ENCODE measurements around the gene SDHAF4. TPM values are rescaled to one million over a fixed set of nuclear protein-coding genes. Genes with fewer than 3 reads are reported as not detected.

SDHAF4 gene
- total and polyA plus RNA-seq, 5 donors from 2014 or later, result 7.0 to 8.1 (median 7.3) TPM

DNA sequence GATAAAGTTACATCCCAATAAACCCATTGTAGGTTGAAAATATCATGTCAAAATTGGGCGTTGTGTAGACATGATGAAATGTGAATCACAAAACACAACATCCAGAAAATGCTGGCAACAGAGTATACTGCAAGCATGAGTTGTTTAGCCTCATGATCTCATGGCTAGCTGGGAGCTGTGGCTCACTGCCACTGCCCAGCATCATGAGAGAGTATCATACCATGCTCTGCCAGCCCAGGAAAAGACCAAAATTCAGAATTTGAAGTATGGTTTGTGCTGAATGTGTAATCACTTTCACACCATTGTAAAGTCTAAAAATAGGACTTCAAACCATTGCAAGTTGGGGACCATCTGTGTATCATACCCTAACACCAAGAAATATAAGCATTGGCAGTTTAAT is 55.7 kb downstream of the SDHAF4 start:
- H3K27ac Mint-ChIP-seq, result no peak overlapping the region

DNA sequence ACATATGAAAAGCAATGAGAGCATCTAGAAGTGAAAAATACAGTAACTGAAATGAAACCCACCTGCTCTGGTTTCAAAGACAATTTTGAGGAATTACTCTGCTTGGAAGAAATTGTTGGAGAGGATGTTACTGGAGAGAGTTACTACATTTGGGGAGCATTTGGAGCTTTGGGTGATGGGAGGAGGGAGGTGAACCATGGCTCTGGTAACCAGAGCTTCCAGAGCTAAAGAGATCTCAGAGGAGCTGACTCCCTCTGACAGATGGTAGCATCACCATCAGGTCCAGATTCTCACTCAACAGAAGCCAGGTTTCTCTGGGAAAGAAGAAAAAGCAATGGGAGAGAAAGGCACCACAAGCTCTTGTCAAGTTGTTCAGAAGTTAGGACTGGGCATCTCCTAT is 58.7 kb downstream of the SDHAF4 start:
- no peak for ATAC-seq (ENCODE audit: low read depth in 2 of 2)
- Histone ChIP-seq H3K36me3 (ENCODE audit: control insufficient read depth, insufficient read depth, low read length) (no peaks in the 10 kb centered on the region), H3K4me1 (ENCODE audit: control insufficient read depth, insufficient read depth, low read length, poor library complexity, severe bottlenecking) (no peaks in the 10 kb centered on the region), H3K27me3 (ENCODE audit: control insufficient read depth, insufficient read depth, low read length) (no peaks in the 10 kb centered on the region), H3K4me3 (ENCODE audit: low read depth, low read length) (no peak overlapping the region), H3K27ac (ENCODE audit: insufficient read depth, low read length, poor library complexity, severe bottlenecking) (no peak overlapping the region), H3K9me3 (ENCODE audit: control insufficient read depth in 2 of 2, low read length in 2 of 2) (no peaks in the 10 kb centered on the region)
- Mint-ChIP-seq H3K27ac (no peak overlapping the region), H3K4me1 (no peaks in the 10 kb centered on the region), H3K4me3 (no peak overlapping the region), H3K36me3 (no peaks in the 10 kb centered on the region), H3K27me3 (no peaks in the 10 kb centered on the region), H3K9me3 (no peaks in the 10 kb centered on the region)
- DNase-seq, result no peak

More for the DNA sequence above, 55.7 kb downstream of the SDHAF4 start:
- Histone ChIP-seq H3K4me3 (ENCODE audit: low read depth, low read length) (no peak overlapping the region), H3K36me3 (ENCODE audit: control insufficient read depth, insufficient read depth, low read length) (no peaks in the 10 kb centered on the region), H3K27ac (ENCODE audit: insufficient read depth, low read length, poor library complexity, severe bottlenecking) (no peak overlapping the region), H3K9me3 (ENCODE audit: control insufficient read depth in 2 of 2, low read length in 2 of 2) (no peaks in the 10 kb centered on the region), H3K27me3 (ENCODE audit: control insufficient read depth, insufficient read depth, low read length) (no peaks in the 10 kb centered on the region), H3K4me1 (ENCODE audit: control insufficient read depth, insufficient read depth, low read length, poor library complexity, severe bottlenecking) (no peaks in the 10 kb centered on the region)
- Mint-ChIP-seq H3K9me3 (peaks cover 0 to 2% (median 0%) of the 10 kb centered on the region in 7 donors), H3K27me3 (no peaks in the 10 kb centered on the region), H3K4me1 (no peaks in the 10 kb centered on the region), H3K36me3 (no peaks in the 10 kb centered on the region), H3K4me3 (no peak overlapping the region)
- no peak for DNase-seq
- ATAC-seq (ENCODE audit: low read depth in 2 of 2), result no peak

DNA sequence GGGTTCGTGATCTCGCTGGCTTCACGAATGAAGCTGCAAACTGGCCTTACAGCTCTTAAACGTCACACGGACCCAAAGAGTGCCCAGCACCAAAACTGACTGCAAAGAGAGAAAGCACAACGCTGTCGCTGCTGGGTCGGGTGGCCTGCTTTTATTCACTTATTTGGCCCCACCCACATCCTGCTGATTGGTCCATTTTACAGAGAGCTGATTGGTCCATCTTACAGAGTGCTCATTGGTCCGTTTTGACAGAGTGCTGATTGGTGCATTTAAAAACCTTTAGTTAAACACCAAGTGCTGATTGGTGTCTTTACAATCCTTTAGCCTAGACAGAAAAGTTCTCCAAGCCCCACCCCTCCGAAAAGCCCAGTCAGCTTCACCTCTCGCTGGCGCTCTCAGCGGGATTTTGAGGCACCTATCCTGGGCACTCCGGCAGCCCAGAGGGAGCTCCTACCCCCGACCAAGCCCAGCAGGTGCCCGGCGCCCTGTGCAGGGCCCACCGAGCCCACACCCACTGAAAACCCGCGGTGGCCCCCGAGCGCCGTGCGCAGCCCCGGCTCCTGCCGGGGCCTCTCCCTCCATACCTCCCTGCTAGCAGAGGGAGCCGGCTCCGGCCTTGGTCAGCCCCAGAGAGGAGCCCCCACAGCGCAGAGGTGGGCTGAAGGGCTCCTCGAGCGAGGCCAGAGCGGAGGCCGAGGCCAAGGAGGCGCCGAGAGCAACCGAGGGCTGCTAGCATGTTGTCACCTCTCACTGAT is 60.9 kb downstream of the SDHAF4 start:
- Mint-ChIP-seq H3K27ac (no peak overlapping the region), H3K4me1 (no peaks in the 10 kb centered on the region), H3K27me3 (no peaks in the 10 kb centered on the region), H3K36me3 (no peaks in the 10 kb centered on the region), H3K4me3 (no peak overlapping the region), H3K9me3 (peaks cover 0 to 2% (median 0%) of the 10 kb centered on the region in 7 donors)
- H3K4me1 ChIP-seq (ENCODE audit: control insufficient read depth, insufficient read depth, low read length, poor library complexity, severe bottlenecking), result no peaks in the 10 kb centered on the region
- H3K9me3 ChIP-seq (ENCODE audit: control insufficient read depth in 2 of 2, low read length in 2 of 2), result no peaks in the 10 kb centered on the region
- no peaks in the 10 kb centered on the region for H3K36me3 ChIP-seq (ENCODE audit: control insufficient read depth, insufficient read depth, low read length)
- peaks cover 2% of the 10 kb centered on the region for H3K27me3 ChIP-seq (ENCODE audit: control insufficient read depth, insufficient read depth, low read length)
- ATAC-seq (ENCODE audit: low read depth in 2 of 2) (no peak), DNase-seq (no peak)
- H3K27ac ChIP-seq (ENCODE audit: insufficient read depth, low read length, poor library complexity, severe bottlenecking), result no peak overlapping the region
- H3K4me3 ChIP-seq (ENCODE audit: low read depth, low read length), result no peak overlapping the region

- no peak overlapping the region for H3K4me3 ChIP-seq (ENCODE audit: low read depth, low read length)
- ATAC-seq (ENCODE audit: low read depth in 2 of 2) (no peak), DNase-seq (no peak)
- H3K9me3 ChIP-seq (ENCODE audit: control insufficient read depth in 2 of 2, low read length in 2 of 2), result no peaks in the 10 kb centered on the region
- no peak overlapping the region for H3K27ac ChIP-seq (ENCODE audit: insufficient read depth, low read length, poor library complexity, severe bottlenecking)
- H3K9me3 Mint-ChIP-seq, result peaks cover 0 to 2% (median 0%) of the 10 kb centered on the region in 7 donors
- H3K27me3 Mint-ChIP-seq, result no peaks in the 10 kb centered on the region
- peaks cover 2% of the 10 kb centered on the region for H3K27me3 ChIP-seq (ENCODE audit: control insufficient read depth, insufficient read depth, low read length)
- H3K27ac Mint-ChIP-seq, result no peak overlapping the region
- H3K4me3 Mint-ChIP-seq, result no peak overlapping the region
- no peaks in the 10 kb centered on the region for H3K4me1 Mint-ChIP-seq
- no peaks in the 10 kb centered on the region for H3K36me3 ChIP-seq (ENCODE audit: control insufficient read depth, insufficient read depth, low read length)
- H3K4me1 ChIP-seq (ENCODE audit: control insufficient read depth, insufficient read depth, low read length, poor library complexity, severe bottlenecking), result no peaks in the 10 kb centered on the region
- no peaks in the 10 kb centered on the region for H3K36me3 Mint-ChIP-seq
Measured at GRCh38 chr6:70629929-70630328, 63.2 kb downstream of the SDHAF4 start.

DNA sequence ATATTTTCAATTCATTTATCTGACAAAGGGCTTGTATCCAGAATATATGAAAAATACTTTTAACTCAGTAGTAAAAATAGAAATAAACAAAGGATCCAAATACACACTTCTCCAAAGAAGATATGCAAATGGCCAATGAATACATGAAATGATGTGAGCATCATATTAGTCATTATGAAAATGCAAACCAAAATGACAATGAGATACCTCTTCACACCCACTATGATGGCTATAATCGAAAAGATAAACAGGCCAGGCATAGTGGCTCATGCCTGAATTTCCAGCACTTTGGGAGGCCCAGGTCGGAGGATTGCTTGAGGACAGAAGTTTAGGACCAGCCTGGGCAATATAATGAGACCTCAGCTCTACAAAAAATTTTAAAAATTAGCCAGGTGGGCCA is 67.1 kb downstream of the SDHAF4 start:
- no peak overlapping the region for H3K4me3 Mint-ChIP-seq
- H3K36me3 Mint-ChIP-seq, result no peaks in the 10 kb centered on the region
- no peaks in the 10 kb centered on the region for H3K4me1 Mint-ChIP-seq
- peaks cover 6% of the 10 kb centered on the region for H3K27me3 Mint-ChIP-seq
- ATAC-seq (ENCODE audit: low read depth in 2 of 2), result no peak
- Histone ChIP-seq H3K27ac (ENCODE audit: insufficient read depth, low read length, poor library complexity, severe bottlenecking) (no peak overlapping the region), H3K4me1 (ENCODE audit: control insufficient read depth, insufficient read depth, low read length, poor library complexity, severe bottlenecking) (no peaks in the 10 kb centered on the region), H3K9me3 (ENCODE audit: control insufficient read depth in 2 of 2, low read length in 2 of 2) (no peaks in the 10 kb centered on the region), H3K4me3 (ENCODE audit: low read depth, low read length) (no peak overlapping the region), H3K36me3 (ENCODE audit: control insufficient read depth, insufficient read depth, low read length) (no peaks in the 10 kb centered on the region), H3K27me3 (ENCODE audit: control insufficient read depth, insufficient read depth, low read length) (peaks cover 2% of the 10 kb centered on the region)
- peaks cover 0 to 2% (median 0%) of the 10 kb centered on the region in 7 donors for H3K9me3 Mint-ChIP-seq
- no peak overlapping the region for H3K27ac Mint-ChIP-seq
- no peak for DNase-seq

DNA sequence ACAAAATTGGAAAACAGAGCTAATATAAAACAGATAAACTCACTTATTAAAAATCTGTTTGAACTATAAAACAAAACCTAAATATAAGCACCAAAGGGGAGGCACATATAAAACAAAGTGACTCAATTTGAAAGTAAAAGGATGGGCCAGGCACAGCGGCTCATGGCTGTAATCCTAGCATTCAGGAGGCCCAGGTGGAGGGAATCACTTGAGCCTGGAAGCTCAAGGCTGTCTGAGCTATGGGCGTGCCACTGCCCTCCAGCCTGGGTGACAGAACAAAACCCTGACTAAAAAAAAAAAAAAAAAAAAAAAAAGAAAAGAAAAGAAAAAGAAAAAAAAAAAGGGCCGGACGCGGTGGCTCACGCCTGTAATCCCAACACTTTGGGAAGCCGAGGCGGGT is 69.9 kb downstream of the SDHAF4 start:
- Histone ChIP-seq H3K4me3 (ENCODE audit: low read depth, low read length) (no peak overlapping the region), H3K27me3 (ENCODE audit: control insufficient read depth, insufficient read depth, low read length) (no peaks in the 10 kb centered on the region), H3K36me3 (ENCODE audit: control insufficient read depth, insufficient read depth, low read length) (no peaks in the 10 kb centered on the region), H3K27ac (ENCODE audit: insufficient read depth, low read length, poor library complexity, severe bottlenecking) (no peak overlapping the region), H3K4me1 (ENCODE audit: control insufficient read depth, insufficient read depth, low read length, poor library complexity, severe bottlenecking) (no peaks in the 10 kb centered on the region), H3K9me3 (ENCODE audit: control insufficient read depth in 2 of 2, low read length in 2 of 2) (no peaks in the 10 kb centered on the region)
- H3K27ac Mint-ChIP-seq, result no peak overlapping the region
- ATAC-seq (ENCODE audit: low read depth in 2 of 2) (no peak), DNase-seq (no peak)
- no peak overlapping the region for H3K4me3 Mint-ChIP-seq
- no peaks in the 10 kb centered on the region for H3K9me3 Mint-ChIP-seq
- H3K36me3 Mint-ChIP-seq, result no peaks in the 10 kb centered on the region
- peaks cover 10% of the 10 kb centered on the region for H3K27me3 Mint-ChIP-seq
- H3K4me1 Mint-ChIP-seq, result no peaks in the 10 kb centered on the region

GRCh38 chr6:70638468-70638867 is 71.7 kb downstream of the SDHAF4 start:
- no peaks in the 10 kb centered on the region for H3K4me1 Mint-ChIP-seq

More at GRCh38 chr6:70638468-70638867, 71.7 kb downstream of the SDHAF4 start:
- H3K9me3 Mint-ChIP-seq, result no peaks in the 10 kb centered on the region
- Histone ChIP-seq H3K9me3 (ENCODE audit: control insufficient read depth in 2 of 2, low read length in 2 of 2) (no peaks in the 10 kb centered on the region), H3K27me3 (ENCODE audit: control insufficient read depth, insufficient read depth, low read length) (peaks cover 3% of the 10 kb centered on the region), H3K36me3 (ENCODE audit: control insufficient read depth, insufficient read depth, low read length) (no peaks in the 10 kb centered on the region), H3K27ac (ENCODE audit: insufficient read depth, low read length, poor library complexity, severe bottlenecking) (no peak overlapping the region), H3K4me3 (ENCODE audit: low read depth, low read length) (no peak overlapping the region), H3K4me1 (ENCODE audit: control insufficient read depth, insufficient read depth, low read length, poor library complexity, severe bottlenecking) (no peaks in the 10 kb centered on the region)
- H3K27me3 Mint-ChIP-seq, result peaks cover 10% of the 10 kb centered on the region
- no peaks in the 10 kb centered on the region for H3K36me3 Mint-ChIP-seq
- DNase-seq (no peak), ATAC-seq (ENCODE audit: low read depth in 2 of 2) (no peak)
- H3K27ac Mint-ChIP-seq, result no peak overlapping the region
- no peak overlapping the region for H3K4me3 Mint-ChIP-seq

Measured in CD4-positive, CD25-positive, alpha-beta regulatory T cell (primary cell).